GM18507 (cell line): Measurements from ENCODE around the gene C18orf63.
A peak's percentile ranks its signal among the peaks of the same experiment; 100 is the strongest.

ENCODE experiments used
- DNase-seq: peaks from one replicate; pipeline ENCODE4 v3.0.0; 2011; ENCODE audit warnings: low read depth; ENCODE audit not compliant: insufficient read length; ENCODE audit errors: extremely low spot score
- FAIRE-seq: peaks from 2 replicates; lab custom pipeline; 2011; peaks lifted over from hg19 to GRCh38; lab: Jason Lieb, UNC

C18orf63 gene

DNA sequence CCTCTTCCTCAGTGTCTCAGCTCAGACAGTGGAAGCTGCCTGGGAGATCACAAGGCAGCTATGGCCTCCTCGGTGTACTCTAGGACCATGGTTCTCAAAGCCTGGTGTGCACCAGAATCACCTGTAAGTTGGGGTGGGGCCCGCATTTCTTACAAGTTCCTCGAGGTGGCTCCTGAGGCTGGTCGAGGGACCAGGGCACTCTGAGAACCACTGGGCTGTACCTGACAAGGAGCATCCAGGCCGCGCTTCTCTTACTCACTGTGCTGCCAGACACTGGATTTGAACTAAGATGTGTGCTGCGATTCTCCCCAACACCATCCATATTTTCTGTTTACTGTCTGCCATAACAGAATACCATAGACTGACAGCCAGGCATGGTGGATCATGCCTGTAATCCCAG, 81.9 kb downstream of the C18orf63 start:
- FAIRE-seq (no peak), DNase-seq (no peak)

DNA sequence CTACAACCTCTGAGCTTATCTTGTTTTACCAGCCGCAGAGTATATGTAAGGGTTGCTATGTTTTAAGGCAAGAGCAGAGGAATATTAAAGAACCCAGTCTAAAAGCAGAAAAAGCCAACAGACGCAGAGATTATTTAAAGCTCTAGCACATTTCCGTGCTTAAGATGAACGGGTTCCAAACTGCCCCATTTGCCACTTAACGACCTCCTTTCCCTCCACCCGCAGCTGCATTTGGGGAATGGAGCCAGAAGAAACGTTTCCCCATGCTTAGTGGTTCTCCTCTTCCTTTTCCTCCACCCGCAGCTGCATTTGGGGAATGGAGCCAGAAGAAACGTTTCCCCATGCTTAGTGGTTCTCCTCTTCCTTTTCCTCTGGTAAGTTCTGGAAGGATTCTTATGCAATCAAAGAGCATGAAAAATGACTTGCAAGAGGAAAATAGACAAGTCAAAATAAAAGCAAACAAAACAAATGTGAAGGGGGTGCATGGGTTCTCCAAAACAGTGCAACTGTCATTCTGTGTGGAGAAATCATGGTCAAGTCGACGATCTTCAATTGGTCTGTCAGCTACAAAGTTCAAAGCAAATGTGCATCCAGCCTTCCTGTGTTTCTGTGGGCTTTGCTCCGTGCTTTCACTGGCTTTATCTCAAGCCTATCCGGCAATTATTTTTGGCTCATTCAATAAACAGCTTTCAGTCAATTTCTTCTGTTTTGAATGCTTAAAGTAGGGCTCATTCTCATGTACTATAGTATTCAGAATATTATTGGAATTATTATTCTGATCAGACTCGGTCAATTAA, 83.7 kb downstream of the C18orf63 start:
- FAIRE-seq (no peak), DNase-seq (no peak)

DNA sequence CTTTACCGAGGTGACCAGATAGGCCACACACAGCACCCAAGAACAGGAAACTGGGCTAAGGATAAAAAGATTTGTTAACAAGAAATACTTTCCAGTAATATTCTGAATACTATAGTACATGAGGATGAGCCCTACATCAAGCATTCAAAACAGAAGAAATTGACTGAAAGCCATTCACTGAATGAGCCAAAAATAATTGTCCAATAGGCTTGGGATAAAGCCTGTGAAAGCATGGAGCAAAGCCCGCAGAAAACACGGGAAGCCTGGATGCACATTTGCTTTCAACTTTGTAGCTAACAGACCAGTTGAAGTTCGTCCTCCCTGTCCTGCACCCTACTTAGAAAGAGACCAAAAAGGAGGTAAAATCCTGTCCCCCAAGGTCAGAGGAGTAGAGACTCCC, 85.2 kb downstream of the C18orf63 start:
- no peak for DNase-seq
- FAIRE-seq = no peak

DNA sequence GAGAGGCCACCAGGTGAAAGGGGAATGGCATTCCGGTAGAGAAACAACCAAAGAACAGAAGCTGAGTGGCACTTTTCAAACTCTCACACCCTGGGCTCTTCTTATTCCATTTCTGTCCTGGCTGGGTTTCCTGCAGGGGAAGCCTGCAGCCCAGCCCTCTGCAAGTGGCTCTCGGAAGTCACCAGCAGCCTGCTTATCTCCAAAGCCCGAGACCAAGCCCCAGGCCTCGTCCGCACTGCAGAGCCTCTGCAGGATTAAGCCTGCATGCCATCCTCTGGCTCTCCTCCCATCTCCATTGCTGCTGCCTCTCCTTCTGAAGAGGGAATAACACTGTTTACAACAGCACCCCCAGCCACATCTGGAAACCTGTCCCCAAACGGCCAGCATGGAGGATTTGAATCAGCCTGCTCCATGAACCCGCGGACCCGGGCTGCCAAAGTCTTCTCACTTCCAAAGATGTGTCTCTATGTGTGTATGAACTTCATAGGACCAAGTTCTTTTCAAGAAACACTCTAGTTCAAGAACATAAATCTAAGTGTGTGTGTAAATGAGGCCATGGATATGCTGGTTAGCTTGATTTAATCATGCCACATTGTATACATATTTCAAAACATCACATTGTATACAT, 87.3 kb downstream of the C18orf63 start:
- no peak for FAIRE-seq

DNA sequence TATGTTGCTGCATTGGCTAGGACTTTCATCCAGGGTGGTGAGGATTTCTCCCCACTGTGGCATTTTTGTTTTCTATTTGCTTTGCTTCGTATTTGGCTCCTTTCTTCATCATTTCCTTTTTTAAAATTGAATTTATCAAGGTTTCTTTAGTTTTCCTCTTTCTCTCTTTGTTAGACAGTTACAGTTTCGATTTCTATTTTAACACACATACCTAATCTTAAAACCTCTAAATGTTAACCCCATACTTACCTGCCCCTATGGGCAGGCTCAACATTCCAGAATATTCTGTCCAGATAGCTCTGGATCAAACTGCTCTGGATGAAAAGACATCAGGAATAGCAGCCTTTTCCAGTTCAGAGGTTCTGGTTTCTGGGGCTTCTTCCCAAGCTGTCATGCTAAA, 92.2 kb downstream of the C18orf63 start:
- DNase-seq (peak; percentile 14), FAIRE-seq (peak; percentile 5)

More for the DNA sequence above, 87.3 kb downstream of the C18orf63 start:
- no peak for DNase-seq
